Testis (tissue), 3 donors: ENCODE measurements around the gene RSPO4. TPM values are rescaled to one million over a fixed set of nuclear protein-coding genes. Genes with fewer than 3 reads are reported as not detected.

Source experiments
- DNase-seq: peaks from one replicate; pipeline ENCODE4 v3.0.0-alpha.2; 2019
- H3K27ac ChIP-seq, 2 donors: fragments of 200-600 bp; sonication (generic); one replicate each; pipeline ENCODE4 v1.5.1; 2019
- H3K27me3 ChIP-seq: fragments of 200-600 bp; sonication (generic); one replicate; pipeline ENCODE4 v1.5.1; 2019
- H3K36me3 ChIP-seq: fragments of 200-600 bp; sonication (generic); one replicate; pipeline ENCODE4 v1.5.1; 2017; ENCODE audit warnings: low read depth; ENCODE audit errors: missing control alignments
- H3K4me1 ChIP-seq: fragments of 200-600 bp; sonication (generic); one replicate; pipeline ENCODE4 v1.5.1; 2019
- H3K4me3 ChIP-seq, 2 donors: fragments of 200-600 bp; sonication (generic); one replicate each; pipeline ENCODE4 v1.5.1; 2017 to 2019
- H3K9me3 ChIP-seq: fragments of 200-600 bp; sonication (generic); one replicate; pipeline ENCODE4 v1.5.1; 2017
- POLR2A ChIP-seq: fragments of 450-650 bp; IDR thresholded peaks from one replicate; pipeline ENCODE4 v1.6.1; 2017; ENCODE audit warnings: antibody characterized with exemption, mild to moderate bottlenecking, moderate library complexity
- WGBS, 2 donors: methylation state at CpG; one replicate each; pipeline ENCODE4 v1.1.5; 2018; 5-methylcytosine and 5-hydroxymethylcytosine counted together
- intact Hi-C: fragments of 100-400 bp; cut with DNase I; formaldehyde crosslinking; loops from one replicate; pipeline ENCODE4 v1.15.1; 2023; ENCODE audit warnings: low total_unique reads
- polyA plus RNA-seq: library from polyadenylated mRNA; stranded (reverse); fragments of 350-450 nt; fragmentation: Illumina TruSeq; extraction: RNeasy Lipid Tissue Mini Kit (QIAGEN cat#74804); gene quantifications from one replicate; pipeline ENCODE4 v1.2.3, GENCODE V29; 2014; ENCODE audit warnings: low read depth, low replicate concordance; ENCODE audit not compliant: insufficient read depth
- total RNA-seq, 2 donors: library from RNA; depleted of rRNA; stranded (reverse); fragments of >200 nt; gene quantifications; one replicate each; pipeline ENCODE4 v1.2.3, GENCODE V29; 2016
- TF ChIP-seq, protein P1 (sequence below), 3 experiments: fragments of 450-650 bp in 2 of 3; fragments of 200-600 bp in 1 of 3; sonication (generic) in 1 of 3; IDR thresholded peaks; one replicate each; pipeline ENCODE4 v1.5.1; 2016 to 2019; ENCODE audit warnings: antibody characterized with exemption in 3 of 3, mild to moderate bottlenecking in 2 of 3, moderate library complexity in 1 of 3

The RSPO4 gene
- total and polyA plus RNA-seq, 3 donors from 2014 or later = 2.2 to 3.2 (median 2.6) TPM

GRCh38 chr20:939606-940005, 62.5 kb downstream of the RSPO4 start:
- intact Hi-C loops = no loop called here

GRCh38 chr20:934186-934840, 67.8 kb downstream of the RSPO4 start:
- DNase-seq = no peak
- TF ChIP-seq POLR2A = no peak
- TF ChIP-seq, protein P1, sequence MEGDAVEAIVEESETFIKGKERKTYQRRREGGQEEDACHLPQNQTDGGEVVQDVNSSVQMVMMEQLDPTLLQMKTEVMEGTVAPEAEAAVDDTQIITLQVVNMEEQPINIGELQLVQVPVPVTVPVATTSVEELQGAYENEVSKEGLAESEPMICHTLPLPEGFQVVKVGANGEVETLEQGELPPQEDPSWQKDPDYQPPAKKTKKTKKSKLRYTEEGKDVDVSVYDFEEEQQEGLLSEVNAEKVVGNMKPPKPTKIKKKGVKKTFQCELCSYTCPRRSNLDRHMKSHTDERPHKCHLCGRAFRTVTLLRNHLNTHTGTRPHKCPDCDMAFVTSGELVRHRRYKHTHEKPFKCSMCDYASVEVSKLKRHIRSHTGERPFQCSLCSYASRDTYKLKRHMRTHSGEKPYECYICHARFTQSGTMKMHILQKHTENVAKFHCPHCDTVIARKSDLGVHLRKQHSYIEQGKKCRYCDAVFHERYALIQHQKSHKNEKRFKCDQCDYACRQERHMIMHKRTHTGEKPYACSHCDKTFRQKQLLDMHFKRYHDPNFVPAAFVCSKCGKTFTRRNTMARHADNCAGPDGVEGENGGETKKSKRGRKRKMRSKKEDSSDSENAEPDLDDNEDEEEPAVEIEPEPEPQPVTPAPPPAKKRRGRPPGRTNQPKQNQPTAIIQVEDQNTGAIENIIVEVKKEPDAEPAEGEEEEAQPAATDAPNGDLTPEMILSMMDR (IDR thresholded peaks at IDR 0.05) = no peak
- 74 to 78% methylated on average over 9 of the region's 9 CpGs for WGBS, 2 donors
- no peak overlapping the region for H3K27ac ChIP-seq
- no peaks in the 10 kb centered on the region for H3K9me3 ChIP-seq
- no peaks in the 10 kb centered on the region for H3K4me1 ChIP-seq
- intact Hi-C loops = no loop called here
- no peaks in the 10 kb centered on the region for H3K36me3 ChIP-seq
- no peak overlapping the region for H3K4me3 ChIP-seq
- no peaks in the 10 kb centered on the region for H3K27me3 ChIP-seq

More at GRCh38 chr20:939606-940005, 62.5 kb downstream of the RSPO4 start:
- DNase-seq = no peak
- H3K4me1 ChIP-seq = no peaks in the 10 kb centered on the region
- no peaks in the 10 kb centered on the region for H3K27me3 ChIP-seq
- H3K4me3 ChIP-seq = no peak overlapping the region
- no peak overlapping the region for H3K27ac ChIP-seq
- TF ChIP-seq POLR2A = no peak
- TF ChIP-seq, protein P1 (IDR thresholded peaks at IDR 0.05) = no peak
- 86 to 95% methylated on average over 4 to 5 of the region's 5 CpGs for WGBS, 2 donors
- no peaks in the 10 kb centered on the region for H3K9me3 ChIP-seq
- H3K36me3 ChIP-seq = no peaks in the 10 kb centered on the region

- 60 to 62% methylated on average over 2 of the region's 2 CpGs for WGBS, 2 donors
- TF ChIP-seq, protein P1 (IDR thresholded peaks at IDR 0.05) = no peak
- no peak for TF ChIP-seq POLR2A
Observed at GRCh38 chr20:933029-933428, 69.1 kb downstream of the RSPO4 start.

DNA sequence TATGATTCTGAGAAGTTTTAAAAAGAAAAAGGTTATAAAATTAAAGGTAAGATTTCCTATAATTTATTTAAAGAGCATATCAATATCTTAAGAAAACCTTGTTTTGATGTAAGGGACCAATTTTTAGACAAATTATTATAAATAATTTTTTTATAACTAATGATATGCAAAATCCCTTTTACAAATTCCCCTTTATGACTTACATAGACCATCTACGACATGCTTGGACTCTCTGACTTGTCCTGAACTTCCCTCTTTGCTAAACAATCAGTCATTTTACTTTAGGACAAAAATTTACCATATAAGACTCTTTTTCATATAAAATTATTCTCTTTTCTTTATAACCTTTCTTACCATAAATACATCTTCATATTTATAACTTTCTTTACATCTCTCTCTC, 70.7 kb downstream of the RSPO4 start:
- H3K27me3 ChIP-seq = no peaks in the 10 kb centered on the region
- H3K36me3 ChIP-seq = no peaks in the 10 kb centered on the region
- H3K9me3 ChIP-seq = no peaks in the 10 kb centered on the region
- H3K27ac ChIP-seq = no peak overlapping the region
- intact Hi-C loops = no loop called here
- H3K4me3 ChIP-seq = no peak overlapping the region
- DNase-seq = no peak
- no peaks in the 10 kb centered on the region for H3K4me1 ChIP-seq
- WGBS, 2 donors = 31 to 46% methylated on average over 1 of the region's 1 CpG
- TF ChIP-seq, protein P1 (IDR thresholded peaks at IDR 0.05) = no peak

More at GRCh38 chr20:933029-933428, 69.1 kb downstream of the RSPO4 start:
- H3K9me3 ChIP-seq = no peaks in the 10 kb centered on the region
- intact Hi-C loops = no loop called here
- H3K27me3 ChIP-seq = no peaks in the 10 kb centered on the region
- no peaks in the 10 kb centered on the region for H3K4me1 ChIP-seq
- H3K36me3 ChIP-seq = no peaks in the 10 kb centered on the region
- no peak overlapping the region for H3K27ac ChIP-seq
- DNase-seq = no peak
- H3K4me3 ChIP-seq = no peak overlapping the region

DNA sequence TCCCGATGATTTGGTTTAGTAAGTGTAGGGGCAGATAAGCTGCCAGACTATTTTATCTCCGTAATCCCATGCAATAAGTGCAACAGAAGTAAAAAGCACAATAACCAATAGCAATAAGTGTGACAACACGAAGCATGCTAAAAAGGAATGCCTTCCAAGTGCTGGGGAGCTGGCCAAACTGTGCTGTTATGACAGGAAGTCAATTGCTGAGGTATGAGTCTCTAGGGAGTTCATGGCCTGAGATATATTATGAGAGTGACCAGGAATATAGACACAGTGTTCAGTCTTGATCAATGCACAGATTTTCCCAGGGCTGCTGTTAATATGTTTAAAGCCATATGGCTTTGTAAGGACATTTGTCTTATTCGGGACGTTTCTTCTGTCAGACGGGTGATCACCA, 75.4 kb downstream of the RSPO4 start:
- H3K36me3 ChIP-seq = no peaks in the 10 kb centered on the region
- H3K27me3 ChIP-seq = no peaks in the 10 kb centered on the region
- H3K4me1 ChIP-seq = no peaks in the 10 kb centered on the region
- H3K9me3 ChIP-seq = no peaks in the 10 kb centered on the region
- no peak overlapping the region for H3K4me3 ChIP-seq
- no peak for TF ChIP-seq POLR2A
- TF ChIP-seq, protein P1 (IDR thresholded peaks at IDR 0.05) = no peak
- H3K27ac ChIP-seq = no peak overlapping the region
- 70 to 71% methylated on average over 6 of the region's 6 CpGs for WGBS, 2 donors
- no peak for DNase-seq
- intact Hi-C loops = no loop called here
